ENCODE data around the gene SYT8. TPM values are rescaled to one million over a fixed set of nuclear protein-coding genes. Genes with fewer than 3 reads are reported as not detected.
"Not testable (repeated sequence)": the region's sequence is repeated elsewhere in the genome, so short reads cannot be mapped to it uniquely, and the experiment has no call there.

The SYT8 gene
- total RNA-seq, 3 donors from 2014 or later, result not detected

DNA sequence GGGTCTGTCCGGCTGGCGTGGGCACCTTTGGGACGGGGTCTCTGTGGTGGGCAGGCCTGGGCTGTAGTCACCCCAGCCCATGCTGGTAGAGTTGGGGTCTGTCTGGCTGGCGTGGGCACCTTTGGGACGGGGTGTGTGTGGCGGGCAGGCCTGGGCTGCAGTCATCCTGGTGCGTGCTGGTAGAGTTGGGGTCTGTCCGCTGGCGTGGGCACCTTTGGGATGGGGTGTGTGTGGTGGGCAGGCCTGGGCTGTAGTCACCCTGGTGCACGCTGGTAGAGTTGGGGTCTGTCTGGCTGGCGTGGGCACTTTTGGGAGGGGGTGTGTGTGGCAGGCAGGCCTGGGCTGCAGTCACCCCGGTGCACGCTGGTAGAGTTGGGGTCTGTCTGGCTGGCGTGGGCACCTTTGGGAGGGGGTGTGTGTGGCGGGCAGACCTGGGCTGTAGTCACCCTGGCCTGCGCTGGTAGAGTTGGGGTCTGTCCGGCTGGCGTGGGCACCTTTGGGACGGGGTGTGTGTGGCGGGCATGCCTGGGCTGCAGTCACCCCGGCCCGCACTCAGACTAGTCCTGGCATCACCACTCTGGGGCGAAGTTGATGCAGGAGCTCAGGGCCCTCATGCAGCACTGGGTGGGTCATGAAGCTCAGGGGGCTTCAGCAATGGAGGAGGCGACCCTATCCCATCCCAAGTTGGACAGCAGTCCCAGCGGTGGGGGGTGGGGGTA is 37.6 kb downstream of the SYT8 start:
- H3K36me3 Mint-ChIP-seq (ENCODE audit: insufficient read depth), result no peaks in the 10 kb centered on the region
- H3K4me3 Mint-ChIP-seq, result no peak overlapping the region
- no peaks in the 10 kb centered on the region for H3K9me3 Mint-ChIP-seq
- ATAC-seq (no peak), DNase-seq (no peak)
- H3K4me1 Mint-ChIP-seq (ENCODE audit: low read depth), result peaks cover 50% of the 10 kb centered on the region
- H3K27me3 Mint-ChIP-seq (ENCODE audit: low read depth), result no peaks in the 10 kb centered on the region

- H3K36me3 Mint-ChIP-seq (ENCODE audit: insufficient read depth), result no peaks in the 10 kb centered on the region
- no peaks in the 10 kb centered on the region for H3K27me3 Mint-ChIP-seq (ENCODE audit: low read depth)
- ATAC-seq, result no peak
- H3K4me3 Mint-ChIP-seq, result no peak overlapping the region
- no peak for DNase-seq
- peaks cover 46% of the 10 kb centered on the region for H3K4me1 Mint-ChIP-seq (ENCODE audit: low read depth)
- no peaks in the 10 kb centered on the region for H3K9me3 Mint-ChIP-seq
Measured at GRCh38 chr11:1873048-1873812, 38.4 kb downstream of the SYT8 start.

DNA sequence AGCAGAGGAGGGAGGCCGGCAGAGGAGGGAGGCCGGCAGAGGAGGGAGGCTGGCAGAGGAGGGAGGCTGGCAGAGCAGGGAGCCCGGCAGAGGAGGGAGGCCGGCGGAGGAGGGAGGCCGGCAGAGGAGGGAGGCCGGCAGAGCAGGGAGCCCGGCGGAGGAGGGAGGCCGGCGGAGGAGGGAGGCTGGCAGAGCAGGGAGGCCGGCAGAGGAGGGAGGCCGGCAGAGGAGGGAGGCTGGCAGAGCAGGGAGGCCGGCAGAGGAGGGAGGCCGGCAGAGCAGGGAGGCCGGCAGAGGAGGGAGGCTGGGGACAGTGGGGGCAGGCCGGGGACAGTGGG is 39.0 kb downstream of the SYT8 start:
- H3K36me3 Mint-ChIP-seq (ENCODE audit: insufficient read depth); H3K9me3 Mint-ChIP-seq; H3K27me3 Mint-ChIP-seq (ENCODE audit: low read depth); H3K4me3 Mint-ChIP-seq; ATAC-seq; DNase-seq: not testable (repeated sequence)
- peaks cover 42% of the 10 kb centered on the region for H3K4me1 Mint-ChIP-seq (ENCODE audit: low read depth)

GRCh38 chr11:1874441-1875092 is 39.8 kb downstream of the SYT8 start:
- H3K4me3 Mint-ChIP-seq; ATAC-seq; DNase-seq; H3K36me3 Mint-ChIP-seq (ENCODE audit: insufficient read depth); H3K27me3 Mint-ChIP-seq (ENCODE audit: low read depth); H3K9me3 Mint-ChIP-seq: not testable (repeated sequence)
- peaks cover 34% of the 10 kb centered on the region for H3K4me1 Mint-ChIP-seq (ENCODE audit: low read depth)

- Mint-ChIP-seq H3K9me3 (no peaks in the 10 kb centered on the region), H3K27me3 (ENCODE audit: low read depth) (no peaks in the 10 kb centered on the region), H3K4me1 (ENCODE audit: low read depth) (peaks cover 28% of the 10 kb centered on the region), H3K36me3 (ENCODE audit: insufficient read depth) (no peaks in the 10 kb centered on the region), H3K4me3 (no peak overlapping the region)
- ATAC-seq (no peak), DNase-seq (no peak)
Measured at GRCh38 chr11:1875093-1875850, 40.5 kb downstream of the SYT8 start.

DNA sequence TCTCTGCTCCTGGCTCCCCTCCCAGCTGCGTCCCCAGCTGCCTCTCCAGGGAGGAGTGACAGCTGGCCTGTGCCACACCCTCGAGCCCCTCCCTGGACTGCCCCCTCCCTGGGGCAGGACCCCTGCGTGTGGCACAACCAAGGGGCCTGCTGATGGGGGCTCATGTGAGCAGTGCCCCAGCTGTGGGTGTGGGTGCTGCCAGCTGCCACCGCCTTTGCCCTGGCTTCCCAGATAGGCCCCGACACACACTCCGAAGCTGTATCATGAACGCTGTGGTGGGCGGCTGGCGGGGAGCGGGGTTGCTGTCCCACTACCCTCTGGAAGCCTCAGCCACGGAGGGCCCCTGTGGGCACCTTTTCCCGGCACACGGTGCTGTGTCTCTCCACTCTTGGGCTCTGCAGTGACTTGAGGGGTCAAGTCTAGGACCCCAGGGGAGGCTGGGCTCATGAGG is 41.1 kb downstream of the SYT8 start:
- not testable (repeated sequence) for H3K4me3 Mint-ChIP-seq; H3K27me3 Mint-ChIP-seq (ENCODE audit: low read depth); H3K9me3 Mint-ChIP-seq; H3K36me3 Mint-ChIP-seq (ENCODE audit: insufficient read depth); ATAC-seq; DNase-seq
- H3K4me1 Mint-ChIP-seq (ENCODE audit: low read depth), result peaks cover 23% of the 10 kb centered on the region

DNA sequence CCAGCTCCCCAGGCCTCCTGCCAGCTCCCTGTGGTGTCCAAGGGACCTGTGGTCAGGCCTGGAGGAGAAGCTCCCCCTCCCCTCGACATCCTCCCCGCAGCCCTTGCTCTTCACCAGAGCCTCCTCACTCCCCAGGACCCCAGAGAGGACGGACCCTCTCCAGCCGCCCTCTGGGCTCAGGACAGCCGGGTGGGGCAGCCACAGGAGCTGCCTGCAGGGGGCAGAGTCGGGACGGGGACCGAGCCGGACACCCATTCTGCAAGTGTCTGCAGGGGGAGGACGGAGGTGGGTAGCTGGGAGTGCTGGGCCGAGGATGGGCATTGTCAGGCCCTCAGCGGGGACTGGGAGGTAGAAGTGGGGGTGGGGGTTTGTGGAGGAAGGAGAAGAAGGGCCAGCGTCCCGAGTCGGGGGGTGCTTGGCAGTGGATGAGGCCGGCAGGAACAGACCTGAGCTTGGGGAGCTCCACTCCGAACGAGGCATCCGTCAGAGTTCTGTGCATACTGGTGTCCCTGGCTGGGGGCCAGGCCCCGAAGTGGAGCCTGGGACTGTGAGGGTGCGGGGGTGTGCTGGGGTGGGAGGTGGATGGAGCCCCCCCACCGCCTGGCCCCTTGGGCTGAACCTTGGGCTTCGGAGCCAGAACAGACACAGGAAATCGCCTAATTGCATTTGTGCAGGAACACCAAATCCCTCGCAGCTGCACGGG is 41.7 kb downstream of the SYT8 start:
- H3K4me3 Mint-ChIP-seq, result no peak overlapping the region
- DNase-seq, result no peak
- H3K4me1 Mint-ChIP-seq (ENCODE audit: low read depth), result peaks cover 20% of the 10 kb centered on the region
- no peaks in the 10 kb centered on the region for H3K9me3 Mint-ChIP-seq
- H3K27me3 Mint-ChIP-seq (ENCODE audit: low read depth), result no peaks in the 10 kb centered on the region
- H3K36me3 Mint-ChIP-seq (ENCODE audit: insufficient read depth), result no peaks in the 10 kb centered on the region
- no peak for ATAC-seq

- ATAC-seq (no peak), DNase-seq (no peak)
- no peaks in the 10 kb centered on the region for H3K27me3 Mint-ChIP-seq (ENCODE audit: low read depth)
- H3K9me3 Mint-ChIP-seq, result no peaks in the 10 kb centered on the region
- H3K4me1 Mint-ChIP-seq (ENCODE audit: low read depth), result peaks cover 12% of the 10 kb centered on the region
- H3K36me3 Mint-ChIP-seq (ENCODE audit: insufficient read depth), result no peaks in the 10 kb centered on the region
- H3K4me3 Mint-ChIP-seq, result no peak overlapping the region
Measured at GRCh38 chr11:1877211-1878136, 42.7 kb downstream of the SYT8 start.

DNA sequence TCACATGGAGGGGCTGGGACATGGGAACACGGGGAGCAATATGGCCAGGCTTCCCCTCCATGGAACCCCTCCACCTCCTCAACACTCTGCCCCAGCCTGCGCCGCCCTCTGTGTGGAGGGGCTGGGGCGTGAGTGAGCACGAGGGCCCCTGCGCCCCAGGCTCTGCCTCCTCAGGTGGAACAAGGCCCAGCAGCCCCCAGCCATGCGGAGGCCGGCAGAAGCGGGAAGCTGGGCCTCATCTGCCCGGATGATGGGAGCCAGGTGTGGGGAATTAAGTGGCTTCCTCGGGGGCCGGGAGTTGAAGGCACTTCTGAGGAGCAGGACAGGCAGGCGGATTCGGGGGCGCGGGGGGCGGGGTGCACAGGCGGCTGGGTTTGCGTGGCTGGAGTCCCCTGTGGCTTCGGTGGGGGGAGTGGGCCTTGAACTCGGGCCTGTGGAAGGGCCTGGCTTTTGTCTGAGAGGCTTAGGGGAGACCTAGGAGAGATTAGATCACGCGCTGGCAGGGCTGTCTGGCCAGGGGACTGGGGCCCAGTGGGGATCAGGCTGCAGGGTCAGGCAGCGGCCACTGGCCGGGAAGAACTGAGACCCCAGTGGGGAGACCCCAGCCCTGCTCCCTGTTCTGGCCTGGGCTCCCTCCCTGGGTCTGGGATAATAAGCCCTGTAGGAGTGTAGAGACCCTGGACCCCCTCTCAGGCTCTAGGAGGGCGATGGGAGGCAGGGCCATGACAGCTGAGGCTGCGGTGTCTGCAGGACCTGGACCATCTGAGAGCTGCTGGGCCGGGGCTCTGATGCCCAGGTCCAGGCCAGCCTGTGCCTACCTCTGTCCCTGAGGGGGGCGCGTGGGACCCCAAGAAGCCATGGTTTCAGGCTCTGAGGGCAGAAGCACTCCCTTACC is 43.6 kb downstream of the SYT8 start:
- DNase-seq (no peak), ATAC-seq (no peak)
- H3K4me1 Mint-ChIP-seq (ENCODE audit: low read depth), result peaks cover 8% of the 10 kb centered on the region
- no peaks in the 10 kb centered on the region for H3K27me3 Mint-ChIP-seq (ENCODE audit: low read depth)
- H3K4me3 Mint-ChIP-seq, result no peak overlapping the region
- no peaks in the 10 kb centered on the region for H3K9me3 Mint-ChIP-seq
- no peaks in the 10 kb centered on the region for H3K36me3 Mint-ChIP-seq (ENCODE audit: insufficient read depth)

DNA sequence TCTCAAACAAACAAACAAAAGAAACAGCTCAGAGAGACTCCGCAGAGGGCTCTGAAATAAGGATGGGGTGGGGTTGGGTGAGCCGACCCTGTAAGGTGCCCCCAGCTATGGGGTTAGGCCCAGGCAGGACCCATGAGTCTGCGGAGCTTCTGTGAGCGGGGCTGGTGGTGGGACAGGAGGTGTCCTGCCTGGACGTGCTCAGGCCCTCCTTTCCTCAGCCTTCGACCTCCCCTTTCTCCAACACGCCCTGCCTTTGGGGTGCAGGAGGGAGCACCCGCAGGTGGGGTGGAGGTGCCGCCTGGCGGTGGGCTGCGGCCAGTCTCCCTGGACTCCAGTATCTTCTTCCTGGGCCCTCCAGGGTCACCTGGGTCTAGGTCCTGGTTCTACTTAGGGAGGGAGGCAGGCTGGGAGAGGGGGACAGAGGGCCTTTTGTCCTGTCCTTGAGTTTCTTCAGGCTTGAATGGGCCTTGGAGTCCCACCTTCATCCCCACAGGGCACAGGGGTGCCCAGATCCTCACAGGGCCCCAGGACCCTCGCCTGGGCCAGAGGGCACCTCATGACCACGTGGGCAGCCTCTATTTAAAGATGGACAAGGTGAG is 44.7 kb downstream of the SYT8 start:
- H3K4me1 Mint-ChIP-seq (ENCODE audit: low read depth), result peaks cover 8% of the 10 kb centered on the region
- no peak overlapping the region for H3K4me3 Mint-ChIP-seq
- no peaks in the 10 kb centered on the region for H3K27me3 Mint-ChIP-seq (ENCODE audit: low read depth)
- DNase-seq (no peak), ATAC-seq (no peak)
- no peaks in the 10 kb centered on the region for H3K36me3 Mint-ChIP-seq (ENCODE audit: insufficient read depth)
- H3K9me3 Mint-ChIP-seq, result no peaks in the 10 kb centered on the region

DNA sequence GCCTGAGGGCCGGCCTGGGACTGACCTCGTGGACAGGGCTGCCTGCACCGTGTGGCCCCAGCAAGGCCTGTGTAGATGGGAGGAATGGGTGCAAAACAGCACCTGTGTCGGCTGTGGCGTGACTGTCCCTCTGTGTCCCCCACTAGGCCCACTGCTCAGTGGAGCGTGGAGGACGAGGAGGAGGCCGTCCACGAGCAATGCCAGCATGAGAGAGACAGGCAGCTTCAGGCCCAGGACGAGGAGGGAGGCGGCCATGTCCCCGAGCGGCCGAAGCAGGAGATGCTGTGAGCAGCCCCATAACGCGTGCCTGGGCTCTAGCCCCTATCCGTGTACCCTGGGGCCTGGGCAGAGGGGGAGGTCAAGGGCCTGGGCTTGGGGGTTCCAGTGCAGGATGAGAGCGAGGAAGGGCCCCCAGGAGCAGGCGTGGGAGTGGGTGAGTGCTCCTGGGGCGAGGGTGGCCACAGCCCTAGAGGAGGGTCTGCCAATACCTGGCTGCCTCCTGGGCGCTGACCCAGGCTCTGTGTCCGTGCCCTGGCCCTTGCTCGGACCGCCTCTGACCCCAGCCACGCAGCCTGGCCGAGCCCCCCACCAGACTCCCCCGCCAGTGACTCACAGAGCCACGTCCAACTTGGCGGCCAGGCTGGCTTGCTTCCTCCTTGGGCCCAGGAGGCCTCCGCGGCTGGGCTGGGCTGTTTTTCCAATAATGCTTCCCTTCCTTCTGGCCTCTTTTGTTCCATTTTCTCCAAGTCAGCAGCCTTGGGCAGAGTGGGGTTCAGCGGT is 45.3 kb downstream of the SYT8 start:
- Mint-ChIP-seq H3K27me3 (ENCODE audit: low read depth) (no peaks in the 10 kb centered on the region), H3K36me3 (ENCODE audit: insufficient read depth) (no peaks in the 10 kb centered on the region), H3K4me3 (no peak overlapping the region), H3K9me3 (no peaks in the 10 kb centered on the region), H3K4me1 (ENCODE audit: low read depth) (peaks cover 7% of the 10 kb centered on the region)
- ATAC-seq (no peak), DNase-seq (no peak)

Data from activated T-cell treated with anti-CD3 and anti-CD28 coated beads, Interleukin-2, amount 50 U/mL, for 4 hours (primary cell).